Astrocyte (in vitro differentiated cells and primary cell): ENCODE results near the gene ALOX12B. TPM values are rescaled to one million over a fixed set of nuclear protein-coding genes. Genes with fewer than 3 reads are reported as not detected.

Experiments used
- DNase-seq: peaks from one replicate; pipeline ENCODE4 v3.0.0-alpha.2; 2010; ENCODE audit warnings: low read depth
- FAIRE-seq: peaks from 2 replicates; lab custom pipeline; 2011; peaks lifted over from hg19 to GRCh38; lab: Jason Lieb, UNC
- H2AFZ ChIP-seq: 2 replicates; pipeline ENCODE4 v1.6.0; 2012; ENCODE audit warnings: low read depth, low read length, inconsistent platforms
- H3K27ac ChIP-seq: 2 replicates; pipeline ENCODE4 v1.5.1; 2011; ENCODE audit warnings: low read depth, low read length, inconsistent platforms
- H3K27me3 ChIP-seq: 2 replicates; pipeline ENCODE4 v1.6.0; 2011; ENCODE audit warnings: low read length, inconsistent platforms; ENCODE audit not compliant: insufficient read depth
- H3K36me3 ChIP-seq: 2 replicates; pipeline ENCODE4 v1.5.1; 2011; ENCODE audit warnings: low read length, inconsistent platforms; ENCODE audit not compliant: insufficient read depth
- H3K4me1 ChIP-seq: 2 replicates; pipeline ENCODE4 v1.5.1; 2011; ENCODE audit warnings: low read length, inconsistent platforms; ENCODE audit not compliant: insufficient read depth
- H3K4me2 ChIP-seq: 2 replicates; pipeline ENCODE4 v1.6.0; 2012; ENCODE audit warnings: low read length, inconsistent platforms
- H3K4me3 ChIP-seq: 2 replicates; pipeline ENCODE4 v1.5.1; 2011; ENCODE audit warnings: low read depth, mild to moderate bottlenecking, low read length, inconsistent platforms; ENCODE audit not compliant: insufficient read depth
- H3K79me2 ChIP-seq: 2 replicates; pipeline ENCODE4 v1.6.0; 2012; ENCODE audit warnings: mild to moderate bottlenecking, low read length, inconsistent platforms; ENCODE audit not compliant: insufficient read depth
- H3K9ac ChIP-seq: 2 replicates; pipeline ENCODE4 v1.6.0; 2012; ENCODE audit warnings: mild to moderate bottlenecking, low read length, inconsistent platforms
- H3K9me3 ChIP-seq: 2 replicates; pipeline ENCODE4 v1.5.1; 2012; ENCODE audit warnings: low read depth, mild to moderate bottlenecking, low read length, inconsistent platforms; ENCODE audit not compliant: insufficient read depth
- H4K20me1 ChIP-seq: 2 replicates; pipeline ENCODE4 v1.6.0; 2012; ENCODE audit warnings: low read length, inconsistent platforms; ENCODE audit not compliant: insufficient read depth
- H3K27ac Mint-ChIP-seq: one replicate; pipeline ENCODE4 v1.8.0; 2021; ENCODE audit warnings: mild to moderate bottlenecking, mixed read lengths; ENCODE audit not compliant: unreplicated experiment
- H3K27me3 Mint-ChIP-seq: one replicate; pipeline ENCODE4 v1.8.0; 2021; ENCODE audit warnings: low read depth, mixed read lengths; ENCODE audit not compliant: unreplicated experiment
- H3K36me3 Mint-ChIP-seq: one replicate; pipeline ENCODE4 v1.8.0; 2021; ENCODE audit warnings: low read depth, mixed read lengths; ENCODE audit not compliant: unreplicated experiment
- H3K4me1 Mint-ChIP-seq: one replicate; pipeline ENCODE4 v1.8.0; 2021; ENCODE audit warnings: low read depth, mixed read lengths; ENCODE audit not compliant: unreplicated experiment
- H3K4me3 Mint-ChIP-seq: one replicate; pipeline ENCODE4 v1.8.0; 2021; ENCODE audit warnings: mild to moderate bottlenecking, moderate library complexity, mixed read lengths; ENCODE audit not compliant: unreplicated experiment
- H3K9me3 Mint-ChIP-seq: one replicate; pipeline ENCODE4 v1.8.0; 2021; ENCODE audit warnings: mild to moderate bottlenecking, mixed read lengths; ENCODE audit not compliant: unreplicated experiment
- EZH2 ChIP-seq: IDR thresholded peaks from 2 replicates; pipeline ENCODE4 v1.6.1; 2012; ENCODE audit warnings: mild to moderate bottlenecking, low read length, inconsistent platforms; ENCODE audit not compliant: insufficient read depth
- total RNA-seq: library from RNA; stranded (reverse); gene quantifications from 2 replicates; pipeline ENCODE4 v1.2.1, GENCODE V29; 2021
- TF ChIP-seq, protein P1 (sequence below): IDR thresholded peaks from 2 replicates; pipeline ENCODE4 v1.5.1; 2011; ENCODE audit warnings: low read depth, mild to moderate bottlenecking, inconsistent platforms, low read length, moderate library complexity; ENCODE audit not compliant: insufficient read depth

The ALOX12B gene
- total RNA-seq, 1 donor from 2014 or later: not detected

DNA sequence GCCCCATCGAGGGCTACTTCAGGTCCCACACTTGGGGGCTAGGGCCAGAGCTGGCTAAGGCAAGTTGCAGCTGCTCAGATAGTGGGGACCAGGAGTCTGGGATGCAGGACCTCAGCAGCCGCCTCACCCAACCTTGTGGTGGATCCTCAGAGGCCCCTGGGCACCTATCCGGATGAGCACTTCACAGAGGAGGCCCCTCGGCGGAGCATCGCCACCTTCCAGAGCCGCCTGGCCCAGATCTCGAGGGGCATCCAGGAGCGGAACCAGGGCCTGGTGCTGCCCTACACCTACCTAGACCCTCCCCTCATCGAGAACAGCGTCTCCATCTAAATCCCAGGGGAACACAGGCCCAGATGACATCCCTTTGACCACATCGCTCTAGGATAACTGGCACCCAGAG is 39.3 kb downstream of the ALOX12B start:
- Mint-ChIP-seq H3K9me3 (no peaks in the 10 kb centered on the region), H3K4me1 (no peaks in the 10 kb centered on the region), H3K36me3 (no peaks in the 10 kb centered on the region), H3K4me3 (no peak overlapping the region), H3K27me3 (peaks cover 51% of the 10 kb centered on the region), H3K27ac (no peak overlapping the region)
- DNase-seq: no peak
- H2AFZ ChIP-seq: no peak overlapping the region
- no peaks in the 10 kb centered on the region for H3K36me3 ChIP-seq
- TF ChIP-seq, protein P1, sequence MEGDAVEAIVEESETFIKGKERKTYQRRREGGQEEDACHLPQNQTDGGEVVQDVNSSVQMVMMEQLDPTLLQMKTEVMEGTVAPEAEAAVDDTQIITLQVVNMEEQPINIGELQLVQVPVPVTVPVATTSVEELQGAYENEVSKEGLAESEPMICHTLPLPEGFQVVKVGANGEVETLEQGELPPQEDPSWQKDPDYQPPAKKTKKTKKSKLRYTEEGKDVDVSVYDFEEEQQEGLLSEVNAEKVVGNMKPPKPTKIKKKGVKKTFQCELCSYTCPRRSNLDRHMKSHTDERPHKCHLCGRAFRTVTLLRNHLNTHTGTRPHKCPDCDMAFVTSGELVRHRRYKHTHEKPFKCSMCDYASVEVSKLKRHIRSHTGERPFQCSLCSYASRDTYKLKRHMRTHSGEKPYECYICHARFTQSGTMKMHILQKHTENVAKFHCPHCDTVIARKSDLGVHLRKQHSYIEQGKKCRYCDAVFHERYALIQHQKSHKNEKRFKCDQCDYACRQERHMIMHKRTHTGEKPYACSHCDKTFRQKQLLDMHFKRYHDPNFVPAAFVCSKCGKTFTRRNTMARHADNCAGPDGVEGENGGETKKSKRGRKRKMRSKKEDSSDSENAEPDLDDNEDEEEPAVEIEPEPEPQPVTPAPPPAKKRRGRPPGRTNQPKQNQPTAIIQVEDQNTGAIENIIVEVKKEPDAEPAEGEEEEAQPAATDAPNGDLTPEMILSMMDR: no peak
- H3K9ac ChIP-seq: no peak overlapping the region
- no peak for FAIRE-seq
- H3K27ac ChIP-seq: no peak overlapping the region
- no peaks in the 10 kb centered on the region for H4K20me1 ChIP-seq
- H3K4me3 ChIP-seq: no peak overlapping the region
- no peaks in the 10 kb centered on the region for H3K4me1 ChIP-seq
- H3K79me2 ChIP-seq: no peaks in the 10 kb centered on the region
- H3K9me3 ChIP-seq: no peaks in the 10 kb centered on the region
- no peak overlapping the region for H3K4me2 ChIP-seq
- H3K27me3 ChIP-seq: peaks cover 25% of the 10 kb centered on the region

DNA sequence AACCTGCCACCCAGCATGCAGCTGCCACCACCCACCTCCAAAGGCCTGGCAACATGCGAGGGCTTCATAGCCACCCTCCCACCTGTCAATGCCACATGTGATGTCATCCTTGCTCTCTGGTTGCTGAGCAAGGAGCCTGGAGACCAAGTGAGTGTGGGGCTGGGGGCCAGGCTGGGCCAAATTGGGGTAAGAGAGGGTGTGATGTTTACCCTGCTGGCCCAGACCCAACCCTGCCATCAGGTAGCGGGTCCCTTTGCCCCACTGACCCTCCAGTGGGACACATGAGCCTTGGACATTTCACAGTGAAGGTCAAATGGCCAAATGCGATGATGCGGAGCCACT is 39.8 kb downstream of the ALOX12B start:
- H3K36me3 Mint-ChIP-seq: no peaks in the 10 kb centered on the region
- no peak overlapping the region for H3K4me3 ChIP-seq
- H3K9me3 Mint-ChIP-seq: no peaks in the 10 kb centered on the region
- H3K9ac ChIP-seq: no peak overlapping the region
- no peak overlapping the region for H3K4me3 Mint-ChIP-seq
- peaks cover 25% of the 10 kb centered on the region for H3K27me3 ChIP-seq
- H3K4me1 ChIP-seq: no peaks in the 10 kb centered on the region
- H3K27me3 Mint-ChIP-seq: peaks cover 55% of the 10 kb centered on the region
- H3K4me1 Mint-ChIP-seq: no peaks in the 10 kb centered on the region
- FAIRE-seq (no peak), DNase-seq (no peak)
- H3K79me2 ChIP-seq: no peaks in the 10 kb centered on the region
- no peak overlapping the region for H2AFZ ChIP-seq
- H3K27ac ChIP-seq: no peak overlapping the region
- no peak overlapping the region for H3K27ac Mint-ChIP-seq
- TF ChIP-seq, protein P1: no peak
- TF ChIP-seq EZH2: no peak
- H3K36me3 ChIP-seq: no peaks in the 10 kb centered on the region
- no peaks in the 10 kb centered on the region for H3K9me3 ChIP-seq
- H4K20me1 ChIP-seq: no peaks in the 10 kb centered on the region
- H3K4me2 ChIP-seq: no peak overlapping the region

DNA sequence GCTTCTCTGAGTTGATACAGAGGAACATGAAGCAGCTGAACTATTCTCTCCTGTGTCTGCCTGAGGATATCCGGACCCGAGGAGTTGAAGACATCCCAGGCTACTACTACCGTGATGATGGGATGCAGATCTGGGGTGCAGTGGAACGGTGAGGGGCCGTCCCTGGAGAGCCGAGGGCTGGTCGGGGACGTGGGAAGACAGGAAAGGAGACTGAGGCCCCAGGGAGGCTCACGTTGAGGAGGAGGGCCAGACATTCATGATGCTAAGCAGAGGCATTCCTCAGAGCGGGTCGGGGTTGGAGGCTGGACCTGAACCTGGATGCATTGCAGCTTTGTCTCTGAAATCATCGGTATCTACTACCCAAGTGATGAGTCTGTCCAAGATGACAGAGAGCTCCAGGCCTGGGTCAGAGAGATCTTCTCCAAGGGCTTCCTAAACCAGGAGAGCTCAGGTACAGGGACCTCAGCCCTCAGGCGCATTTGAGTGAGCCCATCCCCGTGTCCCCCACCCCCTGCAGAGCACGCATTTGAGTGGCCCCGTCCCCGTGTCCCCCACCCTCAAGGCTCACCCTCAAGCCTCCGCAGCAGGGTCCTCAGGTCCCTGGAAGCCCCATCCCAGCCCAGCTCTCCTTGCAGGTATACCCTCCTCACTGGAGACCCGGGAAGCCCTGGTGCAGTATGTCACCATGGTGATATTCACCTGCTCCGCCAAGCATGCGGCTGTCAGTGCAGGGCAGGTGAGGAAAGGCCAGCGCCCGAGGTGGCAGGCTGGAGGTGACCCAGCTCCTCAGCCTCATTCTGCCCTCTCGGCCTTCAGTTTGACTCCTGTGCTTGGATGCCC is 40.4 kb downstream of the ALOX12B start:
- H3K4me3 ChIP-seq: no peak overlapping the region
- H3K36me3 ChIP-seq: no peaks in the 10 kb centered on the region
- no peak overlapping the region for H3K4me2 ChIP-seq
- no peaks in the 10 kb centered on the region for H3K4me1 ChIP-seq
- H3K9me3 ChIP-seq: no peaks in the 10 kb centered on the region
- peaks cover 57% of the 10 kb centered on the region for H3K27me3 Mint-ChIP-seq
- H3K79me2 ChIP-seq: no peaks in the 10 kb centered on the region
- H3K9me3 Mint-ChIP-seq: no peaks in the 10 kb centered on the region
- H3K36me3 Mint-ChIP-seq: no peaks in the 10 kb centered on the region
- H3K4me3 Mint-ChIP-seq: no peak overlapping the region
- no peak overlapping the region for H3K9ac ChIP-seq
- no peak overlapping the region for H3K27ac ChIP-seq
- TF ChIP-seq EZH2: no peak
- TF ChIP-seq, protein P1: no peak
- no peak overlapping the region for H2AFZ ChIP-seq
- no peak overlapping the region for H3K27ac Mint-ChIP-seq
- no peaks in the 10 kb centered on the region for H4K20me1 ChIP-seq
- DNase-seq (no peak), FAIRE-seq (no peak)
- no peaks in the 10 kb centered on the region for H3K4me1 Mint-ChIP-seq
- H3K27me3 ChIP-seq: peaks cover 21% of the 10 kb centered on the region
